ENCODE results near the gene ABCB9.
"Not testable (repeated sequence)": the region's sequence is repeated elsewhere in the genome, so short reads cannot be mapped to it uniquely, and the experiment has no call there.

The ABCB9 gene

DNA sequence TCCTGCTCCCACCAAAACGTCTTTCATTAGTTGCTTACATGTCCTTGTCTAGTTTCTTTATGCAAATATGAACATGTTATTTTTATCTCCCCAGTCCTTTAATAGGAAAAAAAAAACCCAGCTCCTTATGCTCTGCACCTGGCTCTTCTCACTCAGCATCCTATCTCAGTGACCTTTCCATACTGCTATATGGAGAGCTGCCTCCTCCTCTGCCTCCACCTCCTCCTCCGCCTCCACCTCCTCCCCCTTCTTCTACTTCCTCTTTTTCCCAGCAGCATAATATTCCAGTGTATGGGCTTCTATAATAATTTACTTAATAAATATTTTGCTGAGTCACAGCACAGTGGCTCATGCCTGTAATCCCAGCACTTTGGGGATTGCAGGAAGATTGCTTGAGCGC lies 31.5 kb downstream of the ABCB9 start:
- DNase-seq: no peak

GRCh38 chr12:122932207-122932606 lies 34.1 kb downstream of the ABCB9 start:
- no peak for DNase-seq

DNA sequence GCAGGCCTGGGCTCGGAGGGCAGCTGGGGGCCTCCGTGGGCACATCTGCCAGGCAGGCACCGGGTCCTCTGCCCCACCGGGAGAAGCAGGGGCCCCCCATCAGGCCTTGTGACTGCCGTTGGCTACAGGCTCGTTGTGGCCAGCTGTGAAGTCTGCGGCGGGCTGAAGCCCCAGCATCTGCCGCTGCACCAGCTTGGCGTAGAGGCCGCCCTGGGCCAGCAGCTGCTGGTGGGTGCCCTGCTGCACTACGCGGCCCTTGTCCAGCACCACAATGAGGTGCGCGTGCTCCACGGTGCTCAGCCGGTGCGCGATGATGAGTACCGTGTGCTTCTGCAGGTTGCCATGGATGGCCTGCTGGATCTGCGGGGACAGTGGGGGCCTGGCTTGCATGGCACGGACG lies 36.5 kb downstream of the ABCB9 start:
- DNase-seq: no peak

- no peak for DNase-seq
These were observed 37.1 kb downstream of the ABCB9 start for GRCh38 chr12:122929148-122929538.

GRCh38 chr12:122928404-122929147 lies 37.7 kb downstream of the ABCB9 start:
- no peak for DNase-seq

DNA sequence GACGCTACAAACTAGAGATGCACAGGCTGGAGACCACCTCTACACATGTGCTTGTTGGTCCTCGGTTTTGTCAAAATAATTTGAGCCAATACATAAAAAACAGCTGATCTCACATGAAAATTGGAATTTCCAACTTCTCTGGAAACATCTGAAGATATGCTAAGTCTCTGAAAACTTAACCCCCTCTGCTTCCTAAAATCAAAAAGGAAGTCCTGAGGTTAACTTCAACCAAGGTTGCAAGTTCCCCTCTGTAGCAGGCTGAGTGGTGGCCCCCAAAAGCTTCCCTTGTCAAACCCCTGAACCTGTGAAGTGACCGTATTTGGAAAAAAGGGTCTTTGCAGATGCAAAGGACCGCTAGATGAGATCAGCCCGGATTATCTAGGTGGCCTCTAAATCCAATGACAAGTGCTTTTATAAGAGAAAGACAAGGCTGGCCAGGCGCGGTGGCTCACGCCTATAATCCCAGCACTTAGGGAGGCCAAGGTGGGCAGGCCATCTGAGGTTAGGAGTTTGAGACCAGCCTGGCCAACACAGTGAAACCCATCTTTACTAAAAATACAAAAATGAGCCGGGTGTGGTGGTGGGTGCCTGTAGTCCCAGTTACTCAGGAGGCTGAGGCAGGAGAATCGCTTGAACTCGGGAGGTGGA lies 38.4 kb downstream of the ABCB9 start:
- no peak for DNase-seq

GRCh38 chr12:122921917-122922316 lies 44.3 kb downstream of the ABCB9 start:
- no peak for DNase-seq

DNA sequence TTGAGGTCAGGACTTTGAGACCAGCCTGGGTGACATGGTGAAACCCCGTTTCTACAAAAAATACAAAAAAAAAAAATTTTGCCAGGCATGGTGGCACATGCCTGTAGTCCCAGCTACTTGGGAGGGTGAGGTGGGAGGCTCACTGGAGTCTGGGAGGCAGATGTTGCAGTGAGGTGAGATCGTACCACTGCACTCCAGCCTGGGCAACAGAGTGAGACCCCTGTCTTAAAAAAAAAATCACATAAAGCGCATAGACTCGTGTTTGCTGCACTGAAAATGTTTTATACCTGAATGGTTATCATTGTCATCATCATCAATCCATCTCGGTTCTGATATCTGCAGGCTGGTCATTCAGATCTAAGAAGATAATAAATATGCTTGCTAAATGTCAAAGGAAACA lies 45.6 kb downstream of the ABCB9 start:
- no peak for DNase-seq

DNA sequence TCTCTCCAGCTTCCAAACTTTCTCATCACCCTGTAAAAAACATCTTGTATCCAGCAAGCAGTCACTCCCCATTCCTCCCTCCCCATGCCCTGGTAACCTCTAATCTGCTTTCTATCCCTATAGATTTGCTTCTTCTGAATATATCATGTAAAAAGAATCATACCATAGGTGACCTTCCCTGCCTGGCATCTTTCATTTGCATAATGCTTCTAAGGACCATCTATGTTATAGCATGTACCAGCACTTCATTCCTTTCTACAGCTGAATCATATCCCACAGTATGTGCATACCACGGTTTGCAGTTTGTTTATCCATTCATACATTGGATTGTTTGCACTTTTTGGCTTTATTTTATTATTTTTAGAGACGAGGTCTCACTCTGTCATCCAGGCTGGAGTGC lies 47.4 kb downstream of the ABCB9 start:
- DNase-seq: no peak

GRCh38 chr12:122917507-122918121 lies 48.6 kb downstream of the ABCB9 start:
- DNase-seq: no peak

- DNase-seq: no peak
These were observed 56.6 kb downstream of the ABCB9 start for GRCh38 chr12:122909442-122910288.

GRCh38 chr12:122908915-122909314 lies 57.3 kb downstream of the ABCB9 start:
- no peak for DNase-seq

GRCh38 chr12:122905258-122905657 lies 61.0 kb downstream of the ABCB9 start:
- DNase-seq: not testable (repeated sequence)

DNA sequence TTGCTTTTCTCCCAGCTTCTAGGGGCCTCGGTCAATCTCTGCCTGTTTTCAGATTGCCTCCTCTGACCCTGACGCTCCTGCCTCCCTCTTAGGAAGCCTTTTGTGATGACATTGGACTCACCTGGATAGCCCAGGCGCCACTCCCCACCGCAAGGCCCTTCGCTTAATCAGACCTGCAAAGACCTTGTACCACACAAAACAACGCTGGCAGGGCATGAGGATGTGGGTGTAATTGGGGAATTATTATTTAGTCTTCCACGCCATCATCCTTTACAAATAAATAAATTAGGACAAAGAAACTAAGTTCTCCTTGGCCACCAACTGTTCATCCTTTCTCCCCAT lies 62.6 kb downstream of the ABCB9 start:
- DNase-seq: no peak

DNA sequence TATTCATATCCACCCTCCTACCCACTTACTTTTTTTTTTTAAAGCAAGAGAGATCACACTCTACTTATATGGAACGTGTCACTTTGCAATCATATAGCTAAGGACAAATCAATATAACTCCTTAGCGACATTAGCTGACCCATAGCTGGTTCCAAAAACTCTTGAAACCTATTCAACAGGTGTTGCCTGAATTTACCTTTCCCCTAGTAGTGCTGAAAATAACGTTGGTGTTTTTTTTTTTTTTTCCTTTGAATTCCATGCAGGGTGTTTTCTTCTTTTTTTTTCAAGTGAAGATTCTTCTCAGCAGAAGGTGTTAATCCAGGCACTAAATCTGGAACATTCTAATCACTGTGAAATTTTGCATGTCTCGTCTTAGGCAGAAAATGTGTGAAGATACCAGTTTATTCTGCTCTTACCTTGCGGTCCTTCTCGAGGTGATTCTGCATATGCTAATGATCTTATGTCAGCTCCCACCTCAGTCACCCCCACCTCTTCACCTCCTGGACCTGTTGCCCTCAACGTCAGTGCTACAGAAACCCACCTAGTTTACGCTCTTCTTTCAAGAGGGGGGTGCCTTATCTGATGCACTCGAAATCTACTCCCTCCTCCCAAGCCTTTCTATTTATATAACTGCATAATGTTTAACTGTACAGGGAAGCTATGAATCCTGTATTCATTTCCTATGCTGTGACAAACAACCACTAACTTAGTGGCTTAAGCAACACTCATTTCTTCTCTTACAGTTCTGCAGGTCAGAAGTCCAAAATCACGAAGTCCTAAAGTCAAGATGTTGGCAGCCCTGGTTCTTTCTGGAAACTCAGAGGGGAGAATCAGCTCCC lies 63.2 kb downstream of the ABCB9 start:
- no peak for DNase-seq

GRCh38 chr12:122899887-122900286 lies 66.4 kb downstream of the ABCB9 start:
- no peak for DNase-seq

DNA sequence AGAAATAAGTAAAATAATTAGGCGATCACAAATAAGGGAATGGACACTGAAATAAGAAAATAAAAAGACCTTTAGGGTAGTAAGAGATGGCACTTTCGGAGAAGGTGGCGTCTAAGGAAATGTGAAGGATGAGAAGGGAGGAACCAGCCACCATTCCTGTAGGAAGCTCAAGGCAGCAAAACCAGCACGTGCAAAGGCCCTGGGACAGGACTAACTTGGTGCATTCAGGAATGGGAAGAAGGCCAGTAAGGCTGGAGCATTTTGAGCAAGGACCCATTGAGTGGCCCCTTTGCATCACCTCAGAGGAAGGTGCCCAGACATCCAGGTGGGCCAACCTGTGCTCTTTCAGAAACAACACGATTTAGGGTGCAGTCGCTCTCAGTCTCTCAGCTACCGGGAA lies 69.6 kb downstream of the ABCB9 start:
- DNase-seq: no peak

GRCh38 chr12:122895704-122896636 lies 70.3 kb downstream of the ABCB9 start, which contains the start of gene VPS37B:
TSS of gene VPS37B (minus strand) at chr12:122896124. CDS start at chr12:122896062, 62 bp downstream.
- peak; percentile 95 for DNase-seq

DNA sequence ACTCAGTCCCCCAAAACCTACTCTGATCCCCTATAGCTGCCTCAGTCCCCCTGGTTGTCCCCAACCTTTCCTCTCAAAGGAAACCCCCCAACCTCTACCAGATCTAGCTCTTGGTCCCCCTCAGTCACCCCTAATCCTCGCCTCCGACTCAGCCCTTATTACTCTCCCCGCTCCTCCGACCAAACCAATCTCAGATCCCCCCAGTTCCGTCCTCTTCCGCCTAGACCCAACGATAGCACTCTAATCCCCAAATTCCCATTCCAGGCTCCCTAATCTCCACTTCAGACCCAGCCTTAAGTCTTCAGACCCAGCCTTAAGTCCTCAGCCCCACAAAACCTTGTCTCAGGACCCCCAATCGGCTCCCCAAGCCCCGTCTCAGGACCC lies 71.0 kb downstream of the ABCB9 start:
- no peak for DNase-seq

- DNase-seq: no peak
These were observed 71.8 kb downstream of the ABCB9 start for GRCh38 chr12:122894193-122895121.

Data from activated effector memory CD4-positive, alpha-beta T cell treated with anti-CD3 and anti-CD28 coated beads, Interleukin-2, amount 50 U/mL, for 16 hours (primary cell).